NT2/D1 (cell line): Measurements from ENCODE around the gene CARS2.

ENCODE experiments used
- SUZ12 ChIP-seq: IDR thresholded peaks from 2 replicates; pipeline ENCODE4 v1.6.1; 2011; ENCODE audit not compliant: insufficient read length, insufficient read depth; ENCODE audit errors: extremely low read depth
- YY1 ChIP-seq: IDR thresholded peaks from 2 replicates; pipeline ENCODE4 v1.6.1; 2011; ENCODE audit not compliant: insufficient read length, insufficient read depth
- ZNF274 ChIP-seq: IDR thresholded peaks from 2 replicates; pipeline ENCODE4 v1.6.1; 2011; ENCODE audit warnings: mild to moderate bottlenecking, low read depth, low read length

DNA sequence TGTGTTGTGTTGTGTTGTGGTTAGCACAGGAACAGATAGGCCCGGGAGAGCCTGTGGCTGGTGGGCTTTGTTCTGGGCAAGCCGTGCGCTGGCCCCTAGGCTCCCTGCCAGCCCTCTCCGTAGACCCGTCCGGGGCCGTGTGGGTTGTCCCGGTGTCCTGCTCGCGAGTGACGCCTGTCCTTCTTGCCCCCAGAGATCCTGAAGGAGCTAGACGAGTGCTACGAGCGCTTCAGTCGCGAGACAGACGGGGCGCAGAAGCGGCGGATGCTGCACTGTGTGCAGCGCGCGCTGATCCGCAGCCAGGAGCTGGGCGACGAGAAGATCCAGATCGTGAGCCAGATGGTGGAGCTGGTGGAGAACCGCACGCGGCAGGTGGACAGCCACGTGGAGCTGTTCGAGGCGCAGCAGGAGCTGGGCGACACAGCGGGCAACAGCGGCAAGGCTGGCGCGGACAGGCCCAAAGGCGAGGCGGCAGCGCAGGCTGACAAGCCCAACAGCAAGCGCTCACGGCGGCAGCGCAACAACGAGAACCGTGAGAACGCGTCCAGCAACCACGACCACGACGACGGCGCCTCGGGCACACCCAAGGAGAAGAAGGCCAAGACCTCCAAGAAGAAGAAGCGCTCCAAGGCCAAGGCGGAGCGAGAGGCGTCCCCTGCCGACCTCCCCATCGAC, 13.3 kb upstream of the CARS2 start:
- TF ChIP-seq SUZ12 (no peak), ZNF274 (no peak), YY1 (no peak)
